Dermis microvascular lymphatic vessel endothelial cell (primary cell): ENCODE data around the gene PGAM4. TPM values are rescaled to one million over a fixed set of nuclear protein-coding genes. Genes with fewer than 3 reads are reported as not detected.
"Not testable (repeated sequence)": the region's sequence is repeated elsewhere in the genome, so short reads cannot be mapped to it uniquely, and the experiment has no call there.

Experiments
- DNase-seq, 2 donors: peaks; one replicate each; pipeline versions ENCODE4 v3.0.0 to v3.0.0-alpha.2; 2010; ENCODE audit warnings: low read depth in 2 of 2
- total RNA-seq: library from RNA; depleted of rRNA; stranded (reverse); fragments of >200 nt; gene quantifications from 2 replicates; pipeline ENCODE4 v1.2.1, GENCODE V29; 2014

The PGAM4 gene
- 0.13 TPM in 1 of 2 replicates, not detected in the other for total RNA-seq

DNA sequence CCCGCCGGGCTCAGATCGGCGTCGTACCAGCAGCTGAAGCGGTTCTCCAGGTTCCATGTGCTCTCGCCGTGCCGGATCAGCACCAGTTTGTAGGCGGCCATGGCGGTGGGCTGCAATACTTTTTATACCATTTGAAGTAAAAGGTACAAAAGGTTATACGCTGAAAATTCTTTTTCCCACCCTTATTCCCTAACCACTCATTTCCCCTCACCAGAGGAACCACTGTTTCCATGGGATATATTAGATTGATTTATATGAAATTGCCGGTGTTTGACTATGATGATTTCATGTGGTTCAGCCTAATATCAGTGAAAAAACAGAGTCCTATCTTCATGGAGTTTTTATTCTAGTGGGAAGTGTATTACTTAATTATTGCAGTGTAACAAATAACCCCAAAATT lies at the start of gene PGAM4:
PGAM4 (minus strand) TSS at position 101 of the 400 bp plus-strand sequence; CDS start at position 101, 0 bp downstream.
- no peak for DNase-seq

DNA sequence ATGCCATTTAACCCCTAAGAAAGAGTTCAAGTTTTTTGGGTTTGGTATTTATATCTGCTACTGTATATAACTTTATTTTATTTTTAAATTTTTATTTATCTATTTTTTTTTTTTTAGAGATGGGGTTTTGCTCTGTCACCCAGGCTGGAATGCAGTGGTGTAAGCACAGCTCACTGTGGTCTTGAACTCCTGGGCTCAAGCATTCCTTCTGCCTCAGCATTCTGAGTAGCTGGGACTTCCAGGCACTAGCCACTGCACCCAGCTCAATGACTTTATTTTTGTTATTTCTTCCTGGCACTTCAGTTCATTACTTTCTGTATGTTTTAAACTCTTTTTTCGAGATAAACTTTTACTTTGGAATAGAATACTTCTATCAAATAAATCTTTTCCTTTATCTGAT lies 42.4 kb upstream of the PGAM4 start:
- no peak for DNase-seq

GRCh38 chrX:77979870-77980269 lies 10.4 kb upstream of the PGAM4 start:
- no peak for DNase-seq

- no peak for DNase-seq
Observed at GRCh38 chrX:77977518-77977917, 8.1 kb upstream of the PGAM4 start.

- DNase-seq = no peak
Observed at GRCh38 chrX:77977095-77977494, 7.7 kb upstream of the PGAM4 start.

GRCh38 chrX:77975755-77976154 lies 6.3 kb upstream of the PGAM4 start:
- no peak for DNase-seq

DNA sequence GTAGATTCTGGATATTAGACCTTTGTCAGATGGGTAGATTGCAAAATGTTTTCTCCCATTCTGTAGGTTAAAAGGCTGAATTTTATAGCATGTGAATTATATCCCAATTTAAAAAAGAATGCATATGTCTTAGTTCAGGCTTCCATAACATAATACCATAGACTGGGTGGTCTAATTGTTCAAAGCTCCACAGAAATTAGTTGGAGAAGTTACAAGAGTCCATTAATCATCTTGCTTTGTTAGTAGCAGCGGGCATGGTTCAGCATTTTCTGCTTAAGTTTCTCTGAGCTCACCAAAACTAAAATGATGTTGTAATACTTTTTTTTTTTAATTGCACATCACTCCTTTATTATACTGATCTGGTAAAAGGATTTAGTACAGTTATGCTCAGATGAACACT lies 1.8 kb downstream of the PGAM4 start:
- DNase-seq = no peak

- DNase-seq = no peak
Observed at GRCh38 chrX:77966361-77966760, 3.1 kb downstream of the PGAM4 start.

GRCh38 chrX:77962068-77962902 lies 7.2 kb downstream of the PGAM4 start:
- DNase-seq = peak in 1 of 2 donors; percentile 17

DNA sequence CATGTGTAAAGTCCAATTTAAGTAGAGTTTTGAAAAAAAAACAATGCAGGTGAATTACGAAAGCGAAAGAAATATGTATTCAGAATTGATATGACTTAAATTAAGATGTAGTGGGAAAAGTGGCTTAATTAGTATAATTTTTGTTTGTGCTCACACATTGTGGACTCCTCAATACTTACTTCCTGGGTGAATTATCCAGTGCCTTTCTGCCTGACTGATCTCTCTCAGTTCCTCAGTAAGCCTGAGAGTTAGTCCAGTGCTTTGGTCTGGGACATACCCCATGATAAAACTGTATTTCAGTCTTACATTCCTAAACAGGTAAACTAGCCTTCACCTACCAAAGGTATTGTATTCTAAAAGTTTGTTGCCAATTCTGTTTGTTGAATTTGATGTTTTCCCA lies 8.4 kb downstream of the PGAM4 start:
- DNase-seq = no peak

- no peak for DNase-seq
Observed at GRCh38 chrX:77960567-77960966, 8.9 kb downstream of the PGAM4 start.

DNA sequence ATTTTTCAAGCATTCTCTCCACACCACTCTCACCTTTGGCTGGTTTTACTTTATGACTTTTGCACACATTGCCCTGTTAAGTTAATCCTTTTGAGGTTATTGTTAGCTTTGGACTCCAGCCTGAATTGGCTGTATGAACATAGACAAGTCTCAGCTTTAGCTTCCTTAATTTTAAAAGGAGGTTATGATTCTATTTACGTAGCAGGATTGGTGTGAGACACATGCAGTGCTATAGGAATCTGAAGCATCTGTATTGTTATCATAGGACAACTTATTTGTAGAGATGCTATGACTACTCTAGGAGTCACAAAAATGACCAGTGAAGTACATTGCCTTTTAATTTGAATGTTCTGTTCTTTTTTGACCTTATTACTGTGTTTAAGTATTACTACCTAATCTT lies 15.7 kb downstream of the PGAM4 start:
- peak in 1 of 2 donors; percentile 26 for DNase-seq

DNA sequence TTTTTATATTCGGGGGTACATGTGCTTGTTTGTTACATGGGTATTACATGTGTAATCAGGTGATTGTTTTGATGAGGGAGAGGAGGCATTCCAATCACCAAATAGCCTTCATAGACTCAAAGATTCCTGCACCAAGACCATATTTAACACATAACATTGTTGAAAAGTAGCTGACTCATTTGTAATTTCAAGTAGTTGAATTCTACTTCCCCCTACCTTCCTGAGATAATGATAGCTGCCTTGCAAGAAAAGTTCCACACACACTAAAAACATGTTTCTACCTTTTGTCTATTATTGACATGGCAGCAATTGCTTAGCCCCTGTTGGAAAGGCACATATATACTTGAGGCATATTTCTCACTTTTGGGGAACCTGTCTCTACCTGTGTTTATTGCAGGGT lies 16.1 kb downstream of the PGAM4 start:
- DNase-seq = no peak

- no peak for DNase-seq
Observed at GRCh38 chrX:77952173-77952572, 17.3 kb downstream of the PGAM4 start.

GRCh38 chrX:77949840-77950239 lies 19.6 kb downstream of the PGAM4 start:
- no peak for DNase-seq

GRCh38 chrX:77946571-77946970 lies 22.9 kb downstream of the PGAM4 start:
- no peak for DNase-seq

DNA sequence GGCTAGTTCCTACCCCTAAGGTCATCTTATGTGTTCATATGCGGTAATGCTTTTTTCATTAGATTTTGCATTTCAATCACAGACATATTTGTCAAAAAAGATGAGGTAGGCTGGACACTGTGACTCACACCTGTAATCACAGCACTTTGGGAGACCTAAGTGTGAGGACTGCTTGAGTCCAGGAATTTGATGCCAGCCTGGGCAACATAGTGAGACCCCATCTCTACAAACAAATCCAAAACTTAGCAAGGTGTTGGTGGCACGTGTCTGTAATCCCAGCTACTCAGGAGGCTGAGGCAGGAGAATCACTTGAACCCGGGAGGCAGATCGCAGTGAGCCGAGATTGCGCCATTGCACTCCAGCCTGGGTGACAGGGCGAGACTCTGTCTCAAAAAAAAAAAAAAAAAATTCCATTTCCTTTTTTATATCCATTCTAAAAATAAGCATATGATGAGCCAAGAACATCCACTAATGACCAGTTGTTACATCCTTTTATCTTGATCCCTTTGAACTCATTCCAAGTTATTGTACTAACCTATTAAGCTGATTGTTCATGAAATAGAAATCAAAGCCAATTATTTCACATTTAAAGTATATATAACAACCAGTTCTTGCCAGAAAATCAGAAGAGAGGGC lies 23.4 kb downstream of the PGAM4 start:
- peak in 1 of 2 donors; percentile 0 for DNase-seq

DNA sequence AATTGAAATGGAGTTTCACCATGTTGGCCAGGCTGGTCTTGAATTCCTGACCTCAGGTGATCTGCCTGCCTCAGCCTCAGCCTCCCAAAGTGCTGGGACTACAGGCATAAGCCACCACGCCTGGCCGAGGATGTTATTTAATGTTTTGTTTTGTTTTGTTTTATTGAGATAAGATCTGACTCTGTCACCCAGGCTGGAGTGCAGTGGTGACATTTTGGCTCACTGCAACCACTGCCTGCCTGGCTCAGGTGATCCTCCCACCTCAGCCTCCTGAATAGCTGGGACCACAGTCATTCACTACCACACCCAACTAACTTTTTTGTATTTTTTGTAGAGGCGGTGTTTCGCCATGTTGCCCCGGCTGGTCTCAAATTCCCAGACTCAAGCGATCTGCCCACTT lies 24.4 kb downstream of the PGAM4 start:
- DNase-seq = not testable (repeated sequence)

DNA sequence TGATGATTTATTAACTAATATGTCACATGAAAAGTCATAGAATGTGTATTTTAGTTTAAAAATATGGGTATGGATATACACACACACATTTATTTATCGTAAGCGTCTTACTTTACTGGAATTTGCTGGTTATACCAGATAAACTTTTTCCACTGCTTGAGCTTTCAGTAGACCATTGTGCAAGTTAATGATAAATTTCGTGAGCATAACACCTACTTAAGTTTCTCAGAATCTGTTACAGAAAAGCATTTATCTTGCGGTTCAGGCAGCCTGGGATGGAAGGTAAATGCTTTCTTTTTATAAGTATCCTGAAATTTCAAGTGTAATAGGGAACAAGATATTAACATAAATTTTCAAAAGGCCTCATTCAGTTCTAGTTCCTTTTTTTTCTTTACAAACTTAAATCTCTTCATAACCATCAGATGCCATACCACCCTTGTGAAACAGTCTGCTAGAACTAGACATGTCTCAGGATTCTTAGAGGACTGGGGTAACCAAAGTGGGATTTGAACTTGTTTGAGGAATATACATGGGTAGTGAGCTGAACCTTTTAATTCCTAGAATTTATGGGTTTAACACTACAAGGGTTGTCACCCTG lies 31.3 kb downstream of the PGAM4 start:
- DNase-seq = no peak

DNA sequence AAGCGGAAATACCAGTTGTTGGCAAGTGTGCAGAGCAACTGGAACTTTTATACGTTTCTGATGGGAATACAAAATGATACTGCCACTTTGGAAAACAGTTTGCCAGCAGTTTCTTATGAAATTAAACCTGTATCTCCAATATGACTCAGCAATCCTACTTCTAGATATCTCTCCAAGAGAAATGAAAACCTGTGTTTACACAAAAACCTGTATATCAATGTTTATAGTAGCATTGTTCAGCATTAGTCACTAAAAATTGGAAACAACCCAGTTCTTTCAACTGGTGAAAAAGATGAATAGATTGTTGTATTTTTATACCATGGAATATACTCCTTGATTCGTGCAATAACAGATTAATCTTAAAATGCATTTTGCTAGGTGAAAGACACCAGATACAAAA lies 32.1 kb downstream of the PGAM4 start:
- DNase-seq = peak in 1 of 2 donors; percentile 64

- no peak for DNase-seq
Observed at GRCh38 chrX:77936299-77936698, 33.1 kb downstream of the PGAM4 start.

DNA sequence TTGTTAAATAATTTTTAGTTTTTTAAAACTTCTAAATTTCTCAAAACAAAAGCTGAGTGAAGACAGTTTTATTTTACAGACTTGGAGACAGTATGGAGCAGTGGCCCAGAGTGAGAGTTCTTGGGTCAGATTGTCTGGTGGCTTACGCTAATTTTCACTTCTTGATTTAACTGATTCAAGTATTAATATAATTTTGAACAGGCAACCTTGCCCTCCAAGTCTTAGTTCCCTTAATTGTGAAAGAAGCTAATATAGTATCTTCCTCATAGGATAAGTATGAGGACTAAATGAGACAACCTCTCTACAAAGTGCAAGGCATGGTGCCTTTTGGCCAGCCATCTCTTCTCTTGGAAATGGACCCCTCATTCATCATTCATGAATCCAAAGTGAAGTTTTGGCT lies 33.6 kb downstream of the PGAM4 start:
- no peak for DNase-seq

DNA sequence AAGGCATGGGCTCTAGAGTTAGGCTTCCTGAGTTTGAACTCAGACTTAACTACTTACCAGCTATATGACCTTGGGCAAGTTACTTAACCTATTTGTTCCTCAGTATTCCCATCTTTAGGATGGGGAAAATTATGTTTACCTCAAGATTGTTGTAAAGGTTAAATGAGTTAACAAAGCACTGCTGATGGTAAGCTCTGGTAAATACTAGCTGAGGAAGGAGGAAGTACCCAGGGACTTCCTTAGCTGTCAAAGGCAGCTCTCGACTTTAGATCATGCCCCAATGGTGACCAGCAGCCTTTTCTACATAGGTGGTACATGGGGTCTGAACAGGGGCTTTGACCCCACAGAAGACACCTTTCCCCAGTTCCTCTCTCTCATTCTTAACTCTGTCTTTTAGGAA lies 38.9 kb downstream of the PGAM4 start:
- no peak for DNase-seq
